ENCODE measurements around the gene HPSE2.

The HPSE2 gene

GRCh38 chr10:98453729-98454128 lies 781.9 kb downstream of the HPSE2 start:
- POLR2A ChIA-PET = no interaction called here
- Histone ChIP-seq H3K4me1 (ENCODE audit: control extremely low read depth in 1 of 4, control insufficient read depth in 4 of 4, insufficient read depth in 4 of 4, low read length in 3 of 4) (no peaks in the 10 kb centered on the region), H3K4me3 (ENCODE audit: control insufficient read depth in 1 of 7, extremely low read depth in 1 of 7, insufficient read depth in 4 of 7, low read depth in 2 of 7, low read length in 6 of 7) (no peak overlapping the region), H3K27ac (ENCODE audit: insufficient read depth in 1 of 2, low read depth in 1 of 2, low read length in 2 of 2, poor library complexity in 1 of 2, severe bottlenecking in 2 of 2) (no peak overlapping the region), H3K9me3 (ENCODE audit: control extremely low read depth in 1 of 5, control insufficient read depth in 4 of 5, insufficient read depth in 2 of 5, low read depth in 1 of 5, low read length in 4 of 5) (no peaks in the 10 kb centered on the region), H3K27me3 (replicated peaks in 2 of 5; ENCODE audit: control insufficient read depth in 4 of 5, insufficient read depth in 5 of 5, low read length in 4 of 5) (peaks cover 0 to 9% (median 5%) of the 10 kb centered on the region in 5 experiments), H3K36me3 (ENCODE audit: control insufficient read depth in 4 of 4, insufficient read depth in 4 of 4, low read length in 3 of 4) (no peaks in the 10 kb centered on the region)
- WGBS (ENCODE audit: insufficient coverage) = no CpG with 5 or more reads among the region's 2 CpGs
- CTCF ChIA-PET = no interaction called here
- no peak for DNase-seq

- ChIA-PET POLR2A (no interaction called here), CTCF (no interaction called here)
- Histone ChIP-seq H3K27ac (ENCODE audit: insufficient read depth in 1 of 2, low read depth in 1 of 2, low read length in 2 of 2, poor library complexity in 1 of 2, severe bottlenecking in 2 of 2) (no peak overlapping the region), H3K4me3 (ENCODE audit: control insufficient read depth in 1 of 7, extremely low read depth in 1 of 7, insufficient read depth in 4 of 7, low read depth in 2 of 7, low read length in 6 of 7) (no peak overlapping the region), H3K36me3 (ENCODE audit: control insufficient read depth in 4 of 4, insufficient read depth in 4 of 4, low read length in 3 of 4) (no peaks in the 10 kb centered on the region), H3K27me3 (replicated peaks in 2 of 5; ENCODE audit: control insufficient read depth in 4 of 5, insufficient read depth in 5 of 5, low read length in 4 of 5) (peaks cover 0 to 3% (median 0%) of the 10 kb centered on the region in 5 experiments), H3K4me1 (ENCODE audit: control extremely low read depth in 1 of 4, control insufficient read depth in 4 of 4, insufficient read depth in 4 of 4, low read length in 3 of 4) (peaks cover 4 to 11% (median 8%) of the 10 kb centered on the region in 4 experiments), H3K9me3 (ENCODE audit: control extremely low read depth in 1 of 5, control insufficient read depth in 4 of 5, insufficient read depth in 2 of 5, low read depth in 1 of 5, low read length in 4 of 5) (no peaks in the 10 kb centered on the region)
- no CpG with 5 or more reads among the region's 1 CpG for WGBS (ENCODE audit: insufficient coverage)
- DNase-seq = no peak
These were observed 785.0 kb downstream of the HPSE2 start for GRCh38 chr10:98450618-98451017.

- no peak for DNase-seq
- POLR2A ChIA-PET = no interaction called here
- CTCF ChIA-PET = no interaction called here
These were observed 786.4 kb downstream of the HPSE2 start for GRCh38 chr10:98449287-98449686.

GRCh38 chr10:98446661-98447221 lies 788.9 kb downstream of the HPSE2 start, which contains the start of gene HPS1:
Gene HPS1, minus strand, starts transcription at chr10:98446935. Its CDS starts 3,695 bp downstream, at chr10:98443240.
- Histone ChIP-seq H3K27me3 (replicated peaks in 2 of 5; ENCODE audit: control insufficient read depth in 4 of 5, insufficient read depth in 5 of 5, low read length in 4 of 5) (peaks cover 0 to 3% (median 0%) of the 10 kb centered on the region in 5 experiments), H3K36me3 (ENCODE audit: control insufficient read depth in 4 of 4, insufficient read depth in 4 of 4, low read length in 3 of 4) (peaks cover 5 to 33% (median 26%) of the 10 kb centered on the region in 4 experiments), H3K4me3 (ENCODE audit: control insufficient read depth in 1 of 7, extremely low read depth in 1 of 7, insufficient read depth in 4 of 7, low read depth in 2 of 7, low read length in 6 of 7) (peak within 1 kb of the TSS; percentile 67 to 92 (median 77)), H3K4me1 (ENCODE audit: control extremely low read depth in 1 of 4, control insufficient read depth in 4 of 4, insufficient read depth in 4 of 4, low read length in 3 of 4) (peaks cover 4 to 14% (median 11%) of the 10 kb centered on the region in 4 experiments), H3K9me3 (ENCODE audit: control extremely low read depth in 1 of 5, control insufficient read depth in 4 of 5, insufficient read depth in 2 of 5, low read depth in 1 of 5, low read length in 4 of 5) (no peaks in the 10 kb centered on the region), H3K27ac (ENCODE audit: insufficient read depth in 1 of 2, low read depth in 1 of 2, low read length in 2 of 2, poor library complexity in 1 of 2, severe bottlenecking in 2 of 2) (peak within 1 kb of the TSS; percentile 74 to 88)
- WGBS (ENCODE audit: insufficient coverage) = 0% methylated on average over 45 of the region's 47 CpGs
- ChIA-PET CTCF (interaction anchor here (0.6 kb wide), 1 partner anchor 279 kb away, joined by 3 read pairs; no protein-coding TSS in a partner anchor), POLR2A (no interaction called here)
- DNase-seq = peak; percentile 68 to 85 (median 83)

More at GRCh38 chr10:98449287-98449686, 786.4 kb downstream of the HPSE2 start:
- H3K4me3 ChIP-seq (ENCODE audit: control insufficient read depth in 1 of 7, extremely low read depth in 1 of 7, insufficient read depth in 4 of 7, low read depth in 2 of 7, low read length in 6 of 7) = no peak overlapping the region
- no peaks in the 10 kb centered on the region for H3K9me3 ChIP-seq (ENCODE audit: control extremely low read depth in 1 of 5, control insufficient read depth in 4 of 5, insufficient read depth in 2 of 5, low read depth in 1 of 5, low read length in 4 of 5)
- peaks cover 0 to 3% (median 0%) of the 10 kb centered on the region in 5 experiments for H3K27me3 ChIP-seq (replicated peaks in 2 of 5; ENCODE audit: control insufficient read depth in 4 of 5, insufficient read depth in 5 of 5, low read length in 4 of 5)
- peaks cover 4 to 14% (median 11%) of the 10 kb centered on the region in 4 experiments for H3K4me1 ChIP-seq (ENCODE audit: control extremely low read depth in 1 of 4, control insufficient read depth in 4 of 4, insufficient read depth in 4 of 4, low read length in 3 of 4)
- no peak overlapping the region for H3K27ac ChIP-seq (ENCODE audit: insufficient read depth in 1 of 2, low read depth in 1 of 2, low read length in 2 of 2, poor library complexity in 1 of 2, severe bottlenecking in 2 of 2)
- peaks cover 3 to 12% (median 9%) of the 10 kb centered on the region in 4 experiments for H3K36me3 ChIP-seq (ENCODE audit: control insufficient read depth in 4 of 4, insufficient read depth in 4 of 4, low read length in 3 of 4)

- CTCF ChIA-PET = interaction anchor here (0.6 kb wide), 1 partner anchor 278 kb away, joined by 3 read pairs; no protein-coding TSS in a partner anchor
These were observed 789.4 kb downstream of the HPSE2 start for GRCh38 chr10:98446151-98446660.

GRCh38 chr10:98445200-98445812 lies 790.3 kb downstream of the HPSE2 start:
- over 99% methylated on average over 9 of the region's 10 CpGs for WGBS (ENCODE audit: insufficient coverage)
- POLR2A ChIA-PET = no interaction called here
- H3K27ac ChIP-seq (ENCODE audit: insufficient read depth in 1 of 2, low read depth in 1 of 2, low read length in 2 of 2, poor library complexity in 1 of 2, severe bottlenecking in 2 of 2) = peak overlapping the region in 1 of 2 experiments; percentile 88
- H3K27me3 ChIP-seq (replicated peaks in 2 of 5; ENCODE audit: control insufficient read depth in 4 of 5, insufficient read depth in 5 of 5, low read length in 4 of 5) = no peaks in the 10 kb centered on the region
- peaks cover 4 to 14% (median 11%) of the 10 kb centered on the region in 4 experiments for H3K4me1 ChIP-seq (ENCODE audit: control extremely low read depth in 1 of 4, control insufficient read depth in 4 of 4, insufficient read depth in 4 of 4, low read length in 3 of 4)
- no peak for DNase-seq
- H3K4me3 ChIP-seq (ENCODE audit: control insufficient read depth in 1 of 7, extremely low read depth in 1 of 7, insufficient read depth in 4 of 7, low read depth in 2 of 7, low read length in 6 of 7) = peak overlapping the region in 3 of 7 experiments; percentile 16 to 92 (median 82)
- no peaks in the 10 kb centered on the region for H3K9me3 ChIP-seq (ENCODE audit: control extremely low read depth in 1 of 5, control insufficient read depth in 4 of 5, insufficient read depth in 2 of 5, low read depth in 1 of 5, low read length in 4 of 5)
- CTCF ChIA-PET = no interaction called here
- peaks cover 7 to 42% (median 29%) of the 10 kb centered on the region in 4 experiments for H3K36me3 ChIP-seq (ENCODE audit: control insufficient read depth in 4 of 4, insufficient read depth in 4 of 4, low read length in 3 of 4)

More at GRCh38 chr10:98446151-98446660, 789.4 kb downstream of the HPSE2 start:
- Histone ChIP-seq H3K27ac (ENCODE audit: insufficient read depth in 1 of 2, low read depth in 1 of 2, low read length in 2 of 2, poor library complexity in 1 of 2, severe bottlenecking in 2 of 2) (peak overlapping the region; percentile 74 to 88), H3K36me3 (ENCODE audit: control insufficient read depth in 4 of 4, insufficient read depth in 4 of 4, low read length in 3 of 4) (peaks cover 5 to 38% (median 27%) of the 10 kb centered on the region in 4 experiments), H3K4me1 (ENCODE audit: control extremely low read depth in 1 of 4, control insufficient read depth in 4 of 4, insufficient read depth in 4 of 4, low read length in 3 of 4) (peaks cover 4 to 14% (median 11%) of the 10 kb centered on the region in 4 experiments), H3K9me3 (ENCODE audit: control extremely low read depth in 1 of 5, control insufficient read depth in 4 of 5, insufficient read depth in 2 of 5, low read depth in 1 of 5, low read length in 4 of 5) (no peaks in the 10 kb centered on the region), H3K27me3 (replicated peaks in 2 of 5; ENCODE audit: control insufficient read depth in 4 of 5, insufficient read depth in 5 of 5, low read length in 4 of 5) (peaks cover 0 to 3% (median 0%) of the 10 kb centered on the region in 5 experiments), H3K4me3 (ENCODE audit: control insufficient read depth in 1 of 7, extremely low read depth in 1 of 7, insufficient read depth in 4 of 7, low read depth in 2 of 7, low read length in 6 of 7) (peak overlapping the region; percentile 67 to 92 (median 77))
- peak; percentile 56 to 76 (median 68) for DNase-seq
- POLR2A ChIA-PET = no interaction called here
- WGBS (ENCODE audit: insufficient coverage) = 1% methylated on average over 18 of the region's 28 CpGs
